ENCODE data around the gene EIF1.
A peak's percentile ranks its signal among the peaks of the same experiment; 100 is the strongest.

Gene EIF1

DNA sequence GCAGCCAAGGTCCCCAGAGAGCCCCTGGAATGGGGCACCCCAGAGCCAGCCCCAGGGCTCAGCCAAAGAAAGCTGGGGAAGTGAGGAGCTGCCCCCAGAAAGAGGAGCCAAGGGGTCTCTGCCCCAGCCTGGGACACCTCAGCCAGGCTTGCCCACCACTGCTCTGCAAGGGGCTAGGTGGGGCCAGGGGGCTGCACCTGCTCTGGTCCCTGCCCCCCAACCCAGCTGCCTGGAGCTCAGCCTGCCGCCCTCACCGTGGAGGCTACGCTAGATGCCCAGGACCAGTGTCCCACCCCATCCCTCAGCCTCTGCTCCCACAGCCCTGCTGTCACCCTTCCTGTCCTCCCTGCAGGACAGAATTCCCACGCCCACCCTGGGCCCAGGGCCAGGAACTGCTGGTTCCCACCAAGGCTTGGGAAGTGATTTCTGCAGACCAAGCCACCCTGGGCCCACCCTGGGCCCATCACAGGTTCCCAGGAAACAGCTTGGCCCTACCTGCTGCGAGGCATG is 36.2 kb upstream of the EIF1 start:
- Mint-ChIP-seq H3K36me3 (no peaks in the 10 kb centered on the region), H3K27ac (no peak overlapping the region), H3K4me1 (peaks cover 11 to 14% of the 10 kb centered on the region in 2 donors), H3K27me3 (peaks cover 7 to 9% of the 10 kb centered on the region in 2 donors), H3K4me3 (no peak overlapping the region), H3K9me3 (no peaks in the 10 kb centered on the region)
- DNase-seq (no peak), ATAC-seq (replicated peaks) (no peak)

DNA sequence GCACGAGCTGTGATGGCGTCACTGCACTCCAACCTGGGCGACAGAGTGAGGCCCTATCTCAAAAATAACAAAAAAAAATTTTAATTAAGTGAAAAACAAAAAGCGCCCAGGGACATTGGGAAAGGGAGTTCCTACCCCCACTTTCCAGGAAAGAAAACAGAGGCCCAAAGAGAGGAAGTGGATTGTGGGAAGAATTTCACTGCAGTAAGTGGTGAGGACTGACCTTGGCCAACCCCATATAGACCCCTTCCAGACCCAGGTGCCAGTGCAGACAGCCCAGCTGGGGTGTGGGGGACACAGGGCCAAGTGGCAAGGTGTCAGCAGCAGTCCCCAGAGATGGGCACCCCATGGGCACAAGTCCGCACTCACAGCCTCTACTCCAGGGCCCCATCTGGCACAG is 35.3 kb upstream of the EIF1 start:
- Mint-ChIP-seq H3K36me3 (no peaks in the 10 kb centered on the region), H3K9me3 (no peaks in the 10 kb centered on the region), H3K4me3 (no peak overlapping the region), H3K27me3 (peaks cover 10 to 12% of the 10 kb centered on the region in 2 donors), H3K27ac (no peak overlapping the region), H3K4me1 (peaks cover 9 to 10% of the 10 kb centered on the region in 2 donors)
- no peak for DNase-seq
- no peak for ATAC-seq (replicated peaks)

DNA sequence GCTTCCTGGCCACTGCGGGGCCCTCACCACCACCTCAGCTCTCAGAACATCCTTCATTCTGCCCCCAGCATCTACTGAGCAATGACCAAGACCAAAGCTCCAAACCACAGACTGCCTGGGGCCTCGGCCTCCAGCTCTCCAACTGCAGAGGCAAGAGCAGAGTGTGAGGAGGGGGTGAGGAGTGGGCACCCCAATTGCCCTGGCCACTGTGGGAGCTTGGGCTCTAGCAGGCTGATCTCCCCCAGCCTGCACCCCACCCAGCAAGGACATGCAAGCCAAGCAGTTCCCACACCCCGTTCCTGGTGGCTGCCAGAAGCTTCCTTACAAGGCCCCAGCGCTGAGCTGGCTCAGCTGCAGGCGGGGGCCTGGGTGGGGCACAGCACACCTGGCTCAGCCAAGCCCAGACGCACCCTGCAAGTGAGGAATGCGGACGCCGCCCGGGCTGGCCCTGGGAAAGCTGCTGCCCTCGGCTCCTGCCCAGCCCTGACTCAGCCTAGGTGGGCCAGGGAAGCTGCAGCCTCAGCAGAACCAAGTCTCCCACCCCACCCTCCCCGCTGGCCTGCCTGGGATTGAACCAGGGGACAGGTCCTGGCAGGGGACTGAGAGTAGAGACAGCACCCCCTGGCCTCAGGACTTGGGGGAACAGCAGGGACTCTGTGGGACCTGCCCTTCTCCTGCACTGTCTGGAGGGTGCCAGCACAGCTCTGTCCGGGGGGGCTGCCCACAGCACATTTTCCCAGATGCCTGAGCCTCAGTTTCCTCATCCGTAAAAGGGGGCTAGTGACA is 34.6 kb upstream of the EIF1 start:
- DNase-seq = no peak
- no peak overlapping the region for H3K27ac Mint-ChIP-seq
- H3K36me3 Mint-ChIP-seq = no peaks in the 10 kb centered on the region
- peaks cover 10 to 12% of the 10 kb centered on the region in 2 donors for H3K27me3 Mint-ChIP-seq
- H3K4me1 Mint-ChIP-seq = peaks cover 6% of the 10 kb centered on the region in 2 donors
- H3K9me3 Mint-ChIP-seq = no peaks in the 10 kb centered on the region
- no peak overlapping the region for H3K4me3 Mint-ChIP-seq
- ATAC-seq (replicated peaks) = no peak

DNA sequence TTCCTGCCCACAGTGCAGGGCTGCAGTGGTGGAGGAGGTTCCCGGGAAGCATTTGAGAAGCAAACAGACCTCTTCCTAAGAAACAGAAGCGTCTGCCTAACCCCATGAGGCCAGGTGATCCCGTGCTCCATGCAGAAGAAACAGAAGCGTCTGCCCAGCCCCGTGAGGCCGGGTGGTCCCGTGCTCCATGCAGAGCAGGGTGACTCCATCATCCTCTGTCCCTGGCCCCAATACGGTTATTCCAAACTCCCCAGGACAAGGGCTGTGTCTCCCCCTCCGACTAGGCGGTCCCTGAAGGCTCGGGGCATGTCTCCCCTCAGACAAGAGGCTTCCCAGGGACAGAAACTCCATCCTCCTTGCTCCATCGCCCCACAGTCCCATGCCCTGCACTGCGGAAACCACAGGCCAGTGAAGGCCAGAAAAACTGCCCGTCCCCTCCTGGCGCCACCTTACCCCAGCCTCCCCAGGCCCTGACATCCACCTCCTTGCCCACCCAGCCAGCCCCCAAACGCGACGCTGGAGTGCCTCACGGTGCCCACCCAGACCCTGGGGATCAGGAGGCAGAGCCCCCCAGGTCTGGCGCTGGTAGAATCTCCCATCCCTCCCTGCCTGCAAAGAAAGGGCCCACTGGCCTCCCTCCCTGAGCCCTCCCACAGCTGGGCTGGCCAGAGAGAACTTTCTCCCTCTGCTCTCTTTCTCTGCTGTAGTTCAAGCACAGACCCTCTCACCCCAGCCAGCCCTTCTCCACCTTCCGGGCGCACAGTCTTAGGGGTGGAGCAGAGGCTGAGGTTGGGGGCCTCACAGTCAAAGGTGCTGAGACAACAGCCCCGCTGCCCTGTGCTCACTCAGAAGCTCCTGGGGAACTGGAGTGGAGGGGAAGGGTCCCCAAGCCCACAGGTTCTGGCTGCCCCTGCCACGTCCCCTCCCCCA is 33.7 kb upstream of the EIF1 start:
- DNase-seq (no peak), ATAC-seq (replicated peaks) (no peak)
- H3K9me3 Mint-ChIP-seq = no peaks in the 10 kb centered on the region
- no peak overlapping the region for H3K27ac Mint-ChIP-seq
- peaks cover 6% of the 10 kb centered on the region in 2 donors for H3K4me1 Mint-ChIP-seq
- no peak overlapping the region for H3K4me3 Mint-ChIP-seq
- H3K27me3 Mint-ChIP-seq = peaks cover 10 to 12% of the 10 kb centered on the region in 2 donors
- H3K36me3 Mint-ChIP-seq = no peaks in the 10 kb centered on the region

DNA sequence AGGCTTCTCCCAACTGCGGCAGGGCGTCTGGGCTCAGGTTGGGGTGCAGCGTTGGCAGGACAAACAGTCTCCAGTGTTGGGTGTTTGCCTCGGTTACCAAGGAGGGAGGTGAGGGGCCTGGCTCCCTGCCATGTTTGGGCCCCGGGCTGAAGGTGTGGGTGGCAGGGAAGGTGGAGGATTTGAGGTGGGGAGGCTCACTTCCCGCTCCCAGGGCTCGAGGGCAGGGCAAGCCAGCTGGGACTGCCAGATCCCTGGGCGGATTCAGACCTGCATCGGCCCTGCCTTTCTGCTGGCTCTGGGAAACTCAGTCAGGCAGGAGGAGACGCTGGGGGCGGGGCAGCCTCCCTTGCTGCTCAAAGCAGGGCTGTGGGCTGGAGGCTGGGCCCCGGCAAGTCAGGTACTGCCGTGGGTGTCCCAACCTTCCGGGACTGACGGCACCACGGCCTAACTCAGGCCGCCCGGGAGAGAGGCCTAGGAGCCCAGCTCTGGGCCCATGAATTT is 33.0 kb upstream of the EIF1 start:
- DNase-seq (no peak), ATAC-seq (replicated peaks) (no peak)
- no peaks in the 10 kb centered on the region for H3K36me3 Mint-ChIP-seq
- H3K4me3 Mint-ChIP-seq = no peak overlapping the region
- no peaks in the 10 kb centered on the region for H3K9me3 Mint-ChIP-seq
- H3K27me3 Mint-ChIP-seq = peaks cover 10 to 12% of the 10 kb centered on the region in 2 donors
- H3K27ac Mint-ChIP-seq = no peak overlapping the region
- peaks cover 6% of the 10 kb centered on the region in 2 donors for H3K4me1 Mint-ChIP-seq

DNA sequence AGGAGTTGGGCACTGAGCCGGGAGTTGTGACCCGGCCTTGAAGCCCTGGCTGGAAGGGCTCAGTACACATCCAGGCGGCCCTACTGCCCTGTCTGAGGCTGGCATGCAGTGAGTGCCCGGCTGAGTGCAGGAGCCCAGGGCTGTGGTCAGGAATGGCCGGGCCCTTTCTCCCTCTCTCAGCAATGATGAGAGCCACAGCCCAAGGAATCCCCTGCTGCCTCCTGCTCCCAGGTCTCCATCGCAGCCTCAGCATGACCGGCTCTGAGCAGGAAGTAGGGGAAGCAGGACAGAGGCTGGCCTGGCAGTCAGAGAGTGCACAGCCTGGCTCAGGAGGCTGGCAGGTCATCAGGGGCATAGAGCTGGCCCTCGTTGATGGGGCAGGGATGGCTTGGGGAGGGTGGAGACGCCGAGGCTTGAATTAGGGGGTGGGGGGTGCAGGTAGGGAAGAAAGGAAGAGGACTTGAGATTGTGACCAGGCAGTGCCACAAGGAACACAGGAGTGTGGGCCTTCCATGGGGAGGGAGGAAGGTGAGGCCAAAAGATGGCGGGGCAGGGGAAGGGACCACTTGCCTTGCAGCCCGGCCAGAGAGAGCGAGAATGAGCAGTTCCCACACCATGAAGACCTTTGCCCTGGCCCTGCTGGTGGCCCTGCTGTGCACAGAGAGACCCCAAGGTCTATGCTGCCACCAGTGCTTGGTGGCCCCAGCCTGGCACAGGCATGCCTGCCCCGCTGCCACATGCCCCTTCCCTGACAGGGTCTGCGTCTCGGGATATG is 32.2 kb upstream of the EIF1 start:
- no peak for ATAC-seq (replicated peaks)
- Mint-ChIP-seq H3K36me3 (no peaks in the 10 kb centered on the region), H3K4me3 (no peak overlapping the region), H3K27ac (no peak overlapping the region), H3K9me3 (no peaks in the 10 kb centered on the region), H3K27me3 (peaks cover 10 to 12% of the 10 kb centered on the region in 2 donors), H3K4me1 (peaks cover 6% of the 10 kb centered on the region in 2 donors)
- DNase-seq = no peak

DNA sequence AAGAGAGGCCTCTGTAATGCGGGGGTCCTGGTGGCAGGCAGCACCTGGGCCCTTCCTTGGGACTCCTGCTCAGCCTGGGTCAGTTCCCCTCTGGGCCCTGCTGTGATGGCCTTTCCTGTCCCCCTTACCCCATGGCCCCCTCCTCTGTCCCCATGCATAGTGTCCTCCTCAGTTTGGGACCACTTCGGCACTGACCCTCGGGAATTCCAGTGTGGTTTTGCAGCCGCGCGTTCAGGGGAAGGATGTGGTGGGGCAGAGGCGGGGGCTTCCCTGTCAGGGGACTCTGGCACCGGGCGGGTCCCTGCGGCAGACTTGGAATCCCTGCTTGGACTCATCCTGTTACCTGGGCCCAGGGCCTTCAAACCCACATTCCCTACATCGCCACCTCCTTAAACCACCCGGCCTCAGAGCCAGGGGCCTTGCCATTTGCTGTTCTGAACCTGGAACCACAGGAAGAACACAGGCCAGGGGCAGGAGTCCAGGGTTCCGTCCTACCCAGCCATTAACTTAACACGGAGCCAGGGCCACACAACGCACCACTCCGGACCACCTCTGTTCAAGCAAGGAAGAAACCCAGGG is 31.4 kb upstream of the EIF1 start:
- Mint-ChIP-seq H3K4me1 (peaks cover 3 to 6% of the 10 kb centered on the region in 2 donors), H3K36me3 (no peaks in the 10 kb centered on the region), H3K9me3 (no peaks in the 10 kb centered on the region), H3K27me3 (peaks cover 5 to 12% of the 10 kb centered on the region in 2 donors), H3K27ac (no peak overlapping the region), H3K4me3 (no peak overlapping the region)
- DNase-seq (no peak), ATAC-seq (replicated peaks) (no peak)

DNA sequence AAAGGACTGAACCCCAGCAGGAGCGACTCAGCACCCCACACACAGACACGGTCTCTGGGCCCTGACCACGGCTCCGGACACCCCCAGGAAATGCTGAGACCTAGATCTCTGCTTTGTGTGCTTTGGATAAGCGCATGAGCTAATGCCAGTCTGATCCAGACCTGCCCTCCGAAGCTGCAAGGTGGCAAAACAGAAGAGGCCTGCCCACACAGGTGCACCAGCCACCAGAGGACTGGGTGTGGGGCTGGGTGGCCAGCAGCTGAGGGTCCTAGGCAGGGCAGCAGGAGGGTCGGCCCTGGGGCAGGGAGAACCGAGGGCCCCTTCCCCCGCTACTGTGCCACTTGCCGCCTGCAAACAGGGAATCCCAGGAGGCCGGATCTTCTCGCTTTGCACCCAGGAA is 30.7 kb upstream of the EIF1 start:
- peaks cover 5 to 12% of the 10 kb centered on the region in 2 donors for H3K27me3 Mint-ChIP-seq
- peaks cover 3 to 11% of the 10 kb centered on the region in 2 donors for H3K4me1 Mint-ChIP-seq
- DNase-seq (no peak), ATAC-seq (replicated peaks) (no peak)
- H3K36me3 Mint-ChIP-seq = no peaks in the 10 kb centered on the region
- no peak overlapping the region for H3K4me3 Mint-ChIP-seq
- no peaks in the 10 kb centered on the region for H3K9me3 Mint-ChIP-seq
- H3K27ac Mint-ChIP-seq = no peak overlapping the region

GRCh38 chr17:41658846-41659245 is 29.8 kb upstream of the EIF1 start:
- ATAC-seq (replicated peaks) = no peak
- peaks cover 6 to 17% of the 10 kb centered on the region in 2 donors for H3K4me1 Mint-ChIP-seq
- H3K9me3 Mint-ChIP-seq = no peaks in the 10 kb centered on the region
- DNase-seq = no peak
- H3K4me3 Mint-ChIP-seq = no peak overlapping the region
- H3K36me3 Mint-ChIP-seq = no peaks in the 10 kb centered on the region
- peaks cover 5 to 12% of the 10 kb centered on the region in 2 donors for H3K27me3 Mint-ChIP-seq
- H3K27ac Mint-ChIP-seq = no peak overlapping the region

GRCh38 chr17:41659427-41660212 is 29.1 kb upstream of the EIF1 start:
- DNase-seq (no peak), ATAC-seq (replicated peaks) (no peak)
- Mint-ChIP-seq H3K4me1 (peaks cover 6 to 17% of the 10 kb centered on the region in 2 donors), H3K36me3 (no peaks in the 10 kb centered on the region), H3K9me3 (no peaks in the 10 kb centered on the region), H3K27ac (peak overlapping the region; percentile 10), H3K4me3 (no peak overlapping the region), H3K27me3 (peaks cover 5 to 12% of the 10 kb centered on the region in 2 donors)

DNA sequence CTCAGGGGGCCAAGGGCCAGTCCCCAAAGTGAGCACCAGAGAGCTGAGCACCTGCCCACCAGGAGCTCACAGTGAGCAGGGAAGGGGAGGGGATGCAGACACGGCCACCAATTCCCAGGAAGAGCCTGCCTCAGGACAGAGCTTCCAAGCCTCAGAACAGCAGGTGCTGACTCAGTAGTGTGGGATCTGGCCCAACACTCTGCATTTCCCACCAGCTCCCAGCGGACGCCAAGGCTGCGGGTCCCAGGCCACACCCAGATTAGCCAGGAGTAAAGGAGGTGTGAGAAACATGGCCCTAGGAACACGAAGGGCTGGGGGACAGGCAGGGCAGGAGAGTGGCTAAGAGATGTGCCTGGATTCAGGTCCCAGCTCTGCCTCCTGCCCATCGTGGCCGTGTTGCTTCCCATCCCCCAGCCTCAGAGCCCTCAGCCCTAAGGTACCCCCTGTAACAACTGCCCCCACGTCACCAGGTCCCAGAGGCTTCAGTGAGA is 28.4 kb upstream of the EIF1 start:
- Mint-ChIP-seq H3K27ac (peak overlapping the region; percentile 10), H3K27me3 (peaks cover 5 to 12% of the 10 kb centered on the region in 2 donors), H3K4me1 (peaks cover 9 to 19% of the 10 kb centered on the region in 2 donors), H3K4me3 (no peak overlapping the region), H3K9me3 (no peaks in the 10 kb centered on the region), H3K36me3 (no peaks in the 10 kb centered on the region)
- no peak for DNase-seq
- ATAC-seq (replicated peaks) = no peak

GRCh38 chr17:41663451-41664171 is 25.1 kb upstream of the EIF1 start:
- peaks cover 28 to 45% of the 10 kb centered on the region in 2 donors for H3K4me1 Mint-ChIP-seq
- no peak for ATAC-seq (replicated peaks)
- no peaks in the 10 kb centered on the region for H3K36me3 Mint-ChIP-seq
- H3K4me3 Mint-ChIP-seq = no peak overlapping the region
- H3K27ac Mint-ChIP-seq = no peak overlapping the region
- no peaks in the 10 kb centered on the region for H3K27me3 Mint-ChIP-seq
- no peak for DNase-seq
- no peaks in the 10 kb centered on the region for H3K9me3 Mint-ChIP-seq

Data from stimulated activated naive B cell treated with anti-CD40 and anti-IgM and Interleukin-4, amounts not matched to agents 10 μg/mL and 1 μg/mL and 100 μg/mL, for 72 hours (primary cell).